Neural cell (in vitro differentiated cells): ENCODE measurements around the gene PTER. TPM values are rescaled to one million over a fixed set of nuclear protein-coding genes. Genes with fewer than 3 reads are reported as not detected.

ENCODE experiments used
- H2AFZ ChIP-seq: fragments of 200-600, 300-800 bp; sonication (generic), shearing (Covaris generic); 2 replicates; pipeline ENCODE4 v1.6.0; 2014; ENCODE audit warnings: low read depth, mild to moderate bottlenecking, antibody characterized with exemption, low read length, moderate library complexity
- H3F3A ChIP-seq: fragments of 200-600 bp; shearing (Covaris generic); 2 replicates; pipeline ENCODE4 v1.6.1; 2016; ENCODE audit warnings: mild to moderate bottlenecking, moderate library complexity, mixed read lengths, antibody characterized with exemption, low read length; ENCODE audit not compliant: insufficient read depth, poor library complexity, severe bottlenecking
- H3K27ac ChIP-seq: fragments of 200-600, 300-800 bp; sonication (generic), shearing (Covaris generic); 2 replicates; pipeline ENCODE4 v1.5.1; 2014; ENCODE audit warnings: mild to moderate bottlenecking, low read length, moderate library complexity
- H3K27me3 ChIP-seq: fragments of 300-800, 200-600 bp; sonication (generic), shearing (Covaris generic); 2 replicates; pipeline ENCODE4 v1.6.0; 2014; ENCODE audit warnings: mild to moderate bottlenecking, low read depth, low read length, moderate library complexity; ENCODE audit not compliant: insufficient read depth
- H3K36me3 ChIP-seq: fragments of 300-800, 200-600 bp; sonication (generic), shearing (Covaris generic); 2 replicates; pipeline ENCODE4 v1.5.1; 2014; ENCODE audit warnings: mild to moderate bottlenecking, antibody characterized with exemption, low read length, moderate library complexity; ENCODE audit not compliant: insufficient read depth
- H3K4me2 ChIP-seq: fragments of 300-800, 200-600 bp; sonication (generic), shearing (Covaris generic); 2 replicates; pipeline ENCODE4 v1.6.0; 2014; ENCODE audit warnings: mild to moderate bottlenecking, low read length
- H3K4me3 ChIP-seq: fragments of 300-800, 200-600 bp; sonication (generic), shearing (Covaris generic); 2 replicates; pipeline ENCODE4 v1.5.1; 2014; ENCODE audit warnings: mild to moderate bottlenecking, low read length, moderate library complexity
- H3K79me2 ChIP-seq: fragments of 200-600 bp; shearing (Covaris generic); replicated peaks from 2 replicates; pipeline ENCODE4 v1.6.0; 2014; ENCODE audit warnings: mild to moderate bottlenecking, low read length, moderate library complexity; ENCODE audit not compliant: insufficient read depth
- H3K9ac ChIP-seq: fragments of 300-800, 200-600 bp; sonication (generic), shearing (Covaris generic); 2 replicates; pipeline ENCODE4 v1.6.1; 2016; ENCODE audit warnings: mild to moderate bottlenecking, low read length, mixed read lengths
- H3K9me2 ChIP-seq: fragments of 200-600 bp; shearing (Covaris generic); 2 replicates; pipeline ENCODE4 v1.6.1; 2016; ENCODE audit warnings: mild to moderate bottlenecking, low read length, mixed read lengths; ENCODE audit not compliant: insufficient read depth
- H3K9me3 ChIP-seq: fragments of 200-600, 300-800 bp; sonication (generic), shearing (Covaris generic); 2 replicates; pipeline ENCODE4 v1.6.1; 2016; ENCODE audit warnings: mild to moderate bottlenecking, mixed run types, low read length, moderate library complexity, mixed read lengths
- H4K20me1 ChIP-seq: fragments of 200-600 bp; shearing (Covaris generic); 2 replicates; pipeline ENCODE4 v1.6.1; 2016; ENCODE audit warnings: mild to moderate bottlenecking, mixed run types; ENCODE audit not compliant: insufficient read depth
- CTCF ChIP-seq: fragments of 450-650 bp; IDR thresholded peaks from 2 replicates; pipeline ENCODE4 v1.5.1; 2014; ENCODE audit warnings: antibody characterized with exemption, mild to moderate bottlenecking, moderate library complexity; ENCODE audit not compliant: poor library complexity, severe bottlenecking
- EP300 ChIP-seq: fragments of 450-650 bp; conservative IDR thresholded peaks from 2 replicates; pipeline ENCODE4 v1.6.1; 2014; ENCODE audit warnings: antibody characterized with exemption, mild to moderate bottlenecking, moderate library complexity; ENCODE audit not compliant: poor library complexity, severe bottlenecking
- EZH2 ChIP-seq: fragments of 200-600, 300-800 bp; shearing (Covaris generic), sonication (generic); IDR thresholded peaks from 2 replicates; pipeline ENCODE4 v1.6.1; 2014; ENCODE audit warnings: antibody characterized with exemption, low read length, borderline replicate concordance, mild to moderate bottlenecking; ENCODE audit not compliant: insufficient read depth, poor library complexity, severe bottlenecking
- MXI1 ChIP-seq: fragments of 450-650 bp; conservative IDR thresholded peaks from 2 replicates; pipeline ENCODE4 v1.6.1; 2014; ENCODE audit warnings: antibody characterized with exemption, mild to moderate bottlenecking; ENCODE audit not compliant: poor library complexity, severe bottlenecking
- POLR2AphosphoS5 ChIP-seq: IDR thresholded peaks from 2 replicates; pipeline ENCODE4 v1.6.1; 2012
- REST ChIP-seq: IDR thresholded peaks from 2 replicates; pipeline ENCODE4 v1.6.1; 2012; ENCODE audit warnings: borderline replicate concordance
- SMC3 ChIP-seq: fragments of 450-650 bp; conservative IDR thresholded peaks from 2 replicates; pipeline ENCODE4 v1.6.1; 2014; ENCODE audit warnings: antibody characterized with exemption, mild to moderate bottlenecking, moderate library complexity; ENCODE audit not compliant: poor library complexity
- TAF1 ChIP-seq: IDR thresholded peaks from 2 replicates; pipeline ENCODE4 v1.6.1; 2012; ENCODE audit warnings: low read depth
- polyA plus RNA-seq: library from polyadenylated mRNA; depleted of rRNA; stranded (reverse); fragments of >200 nt; gene quantifications from 2 replicates; pipeline ENCODE4 v1.2.3, GENCODE V29; 2014

Gene PTER
- polyA plus RNA-seq, 1 donor from 2014 or later: not detected

- no peaks in the 10 kb centered on the region for H3F3A ChIP-seq
- peak; percentile 54 for TF ChIP-seq REST
- TF ChIP-seq EP300: no peak
- no peak for TF ChIP-seq SMC3
- no peak for TF ChIP-seq CTCF
- no peak for TF ChIP-seq MXI1
- no peak for TF ChIP-seq POLR2AphosphoS5
- no peak for TF ChIP-seq TAF1
- TF ChIP-seq EZH2: no peak
These were observed 44.4 kb downstream of the PTER start for GRCh38 chr10:16481052-16481728.

GRCh38 chr10:16483241-16483917 lies 46.6 kb downstream of the PTER start:
- no peaks in the 10 kb centered on the region for H3K36me3 ChIP-seq
- H3K9me2 ChIP-seq: no peaks in the 10 kb centered on the region
- no peaks in the 10 kb centered on the region for H3F3A ChIP-seq
- H3K4me3 ChIP-seq: no peak overlapping the region
- no peak for TF ChIP-seq EP300
- no peaks in the 10 kb centered on the region for H4K20me1 ChIP-seq
- no peaks in the 10 kb centered on the region for H3K9me3 ChIP-seq
- H3K79me2 ChIP-seq: no peaks in the 10 kb centered on the region
- no peak overlapping the region for H3K4me2 ChIP-seq
- H3K27ac ChIP-seq: no peak overlapping the region
- no peaks in the 10 kb centered on the region for H3K27me3 ChIP-seq
- H3K9ac ChIP-seq: no peak overlapping the region
- no peak overlapping the region for H2AFZ ChIP-seq

More at GRCh38 chr10:16481052-16481728, 44.4 kb downstream of the PTER start:
- Histone ChIP-seq H3K27me3 (no peaks in the 10 kb centered on the region), H3K9me3 (no peaks in the 10 kb centered on the region), H3K27ac (no peak overlapping the region), H3K4me3 (no peak overlapping the region), H4K20me1 (no peaks in the 10 kb centered on the region), H3K79me2 (no peaks in the 10 kb centered on the region), H3K9ac (no peak overlapping the region), H2AFZ (no peak overlapping the region), H3K4me2 (no peak overlapping the region), H3K9me2 (no peaks in the 10 kb centered on the region), H3K36me3 (no peaks in the 10 kb centered on the region)
